Endothelial cell of umbilical vein (primary cell): ENCODE measurements around the gene TMEM95. TPM values are rescaled to one million over a fixed set of nuclear protein-coding genes. Genes with fewer than 3 reads are reported as not detected.

Experiments used
- BruUV-seq: library from RNA; stranded (reverse); fragments of 400-500 nt; replicated peaks from 2 replicates; lab custom pipeline; 2021; lab: Mats Ljungman, UMichigan
- CTCF ChIA-PET: fragments of 300-600, 350-600 bp; sonication (Branson Sonifier 250); formaldehyde crosslinking; loops from one replicate; lab custom pipeline; 2021; ENCODE audit warnings: antibody characterized with exemption, inconsistent platforms; lab: Charles Lee
- POLR2A ChIA-PET: fragments of 300-600, 350-600 bp; sonication (Branson Sonifier 250); formaldehyde crosslinking; loops from one replicate; lab custom pipeline; 2021; ENCODE audit warnings: antibody characterized with exemption, inconsistent platforms; lab: Charles Lee
- DNase-seq: peaks from one replicate; pipeline ENCODE4 v3.0.0-alpha.2; 2011; ENCODE audit warnings: low read depth, low spot score
- FAIRE-seq: peaks from 2 replicates; lab custom pipeline; 2011; peaks lifted over from hg19 to GRCh38; lab: Jason Lieb, UNC
- H2AFZ ChIP-seq: 2 replicates; pipeline ENCODE4 v1.6.0; 2012; ENCODE audit warnings: low read depth, low read length, control low read depth, inconsistent platforms
- H3K27ac ChIP-seq: 2 replicates; pipeline ENCODE4 v1.5.1; 2011; ENCODE audit warnings: low read depth, mild to moderate bottlenecking, control low read depth, low read length, moderate library complexity; ENCODE audit not compliant: insufficient read depth
- H3K27me3 ChIP-seq, 2 experiments: 2 replicates each; pipeline versions ENCODE4 v1.6.0 to v1.6.1; 2011; ENCODE audit warnings: low read length in 2 of 2, mixed read lengths in 1 of 2; ENCODE audit not compliant: control insufficient read depth in 2 of 2, insufficient read depth in 2 of 2
- H3K36me3 ChIP-seq, 2 experiments: 2 replicates in 1 of 2; 3 replicates in 1 of 2; pipeline ENCODE4 v1.5.1; 2011; ENCODE audit warnings: low read length in 2 of 2, mild to moderate bottlenecking in 1 of 2, moderate library complexity in 1 of 2; ENCODE audit not compliant: control insufficient read depth in 2 of 2, insufficient read depth in 2 of 2; ENCODE audit errors: extremely low read depth in 1 of 2
- H3K4me1 ChIP-seq: 3 replicates; pipeline ENCODE4 v1.5.1; 2011; ENCODE audit warnings: mild to moderate bottlenecking, low read length; ENCODE audit not compliant: control insufficient read depth, insufficient read depth; ENCODE audit errors: extremely low read depth
- H3K4me2 ChIP-seq: 2 replicates; pipeline ENCODE4 v1.6.1; 2011; ENCODE audit warnings: low read length, control low read depth, mixed read lengths; ENCODE audit not compliant: insufficient read depth
- H3K4me3 ChIP-seq, 3 experiments: fragments of 200-600 bp in 1 of 3; sonication (generic), shearing (Covaris generic) in 1 of 3; replicated peaks in 1 of 3; 2 replicates each; pipeline ENCODE4 v1.5.1; 2011 to 2016; ENCODE audit warnings: control low read depth in 3 of 3, low read length in 3 of 3, mild to moderate bottlenecking in 2 of 3, inconsistent platforms in 1 of 3, low read depth in 1 of 3, moderate library complexity in 1 of 3; ENCODE audit not compliant: insufficient read depth in 1 of 3
- H3K79me2 ChIP-seq: 2 replicates; pipeline ENCODE4 v1.6.0; 2012; ENCODE audit warnings: low read length, inconsistent platforms; ENCODE audit not compliant: control insufficient read depth, insufficient read depth
- H3K9ac ChIP-seq: replicated peaks from 2 replicates; pipeline ENCODE3; 2011; ENCODE audit warnings: low read length, control low read depth; ENCODE audit not compliant: insufficient read depth; ENCODE audit errors: extremely low read depth
- H3K9me1 ChIP-seq: replicated peaks from 3 replicates; pipeline ENCODE4 v1.6.0; 2011; ENCODE audit warnings: mild to moderate bottlenecking, low read length; ENCODE audit not compliant: control insufficient read depth, insufficient read depth; ENCODE audit errors: extremely low read depth
- H3K9me3 ChIP-seq: replicated peaks from 2 replicates; pipeline ENCODE4 v1.5.1; 2012; ENCODE audit warnings: low read length, inconsistent platforms; ENCODE audit not compliant: control insufficient read depth, insufficient read depth
- H4K20me1 ChIP-seq: replicated peaks from 2 replicates; pipeline ENCODE3; 2011; ENCODE audit warnings: mild to moderate bottlenecking, low read length; ENCODE audit not compliant: control insufficient read depth, insufficient read depth; ENCODE audit errors: extremely low read depth
- EZH2 ChIP-seq: IDR thresholded peaks from 2 replicates; pipeline ENCODE4 v1.6.1; 2012; ENCODE audit warnings: borderline replicate concordance, low read depth, mild to moderate bottlenecking, moderate library complexity, low read length, inconsistent platforms; ENCODE audit not compliant: severe bottlenecking
- FOS ChIP-seq: IDR thresholded peaks from 2 replicates; pipeline ENCODE4 v1.6.1; 2011; ENCODE audit warnings: mild to moderate bottlenecking, low read length, moderate library complexity, borderline replicate concordance; ENCODE audit not compliant: insufficient read depth
- GATA2 ChIP-seq: IDR thresholded peaks from 2 replicates; pipeline ENCODE4 v1.7.0; 2011; ENCODE audit warnings: low read depth, mild to moderate bottlenecking, moderate library complexity, mixed read lengths, low read length; ENCODE audit not compliant: insufficient read length, insufficient read depth
- JUN ChIP-seq: IDR thresholded peaks from 2 replicates; pipeline ENCODE4 v1.6.1; 2011; ENCODE audit warnings: borderline replicate concordance, low read depth; ENCODE audit not compliant: insufficient read length, insufficient read depth
- MYC ChIP-seq: IDR thresholded peaks from one replicate; pipeline ENCODE4 v1.6.1; 2011; ENCODE audit warnings: mild to moderate bottlenecking, low read depth, low read length
- POLR2A ChIP-seq: IDR thresholded peaks from 2 replicates; pipeline ENCODE4 v1.6.1; 2012; ENCODE audit warnings: low read depth, mild to moderate bottlenecking, control low read depth, low read length
- POLR2AphosphoS5 ChIP-seq: IDR thresholded peaks from 2 replicates; pipeline ENCODE4 v1.6.1; 2012; ENCODE audit warnings: low read depth, mild to moderate bottlenecking, control low read depth, low read length, moderate library complexity; ENCODE audit not compliant: insufficient read depth
- dilution Hi-C: fragments of 300-500 bp; cut with MboI; formaldehyde crosslinking; loops from one replicate; pipeline ENCODE4 v1.15.0; 2019; ENCODE audit warnings: low sequenced_read_pairs; ENCODE audit not compliant: extremely low pct_ligation_motif_present
- intact Hi-C: fragments of 100-400 bp; cut with micrococcal nuclease; formaldehyde crosslinking; loops from one replicate; pipeline ENCODE4 v1.10.0; 2022
- polyA plus RNA-seq, 4 experiments: library from polyadenylated mRNA; depleted of rRNA in 3 of 4; stranded (reverse) in 3 of 4; unstranded in 1 of 4; fragments of >200 nt; gene quantifications; 2 replicates each; pipeline versions ENCODE4 v1.2.1 to v1.2.3, GENCODE V29; 2011 to 2012; ENCODE audit warnings: missing spikeins in 1 of 4
- total RNA-seq: library from RNA; stranded (reverse); gene quantifications from 2 replicates; pipeline ENCODE4 v1.2.3, GENCODE V29; 2021
- TF ChIP-seq, protein P1 (sequence below): IDR thresholded peaks from 2 replicates; pipeline ENCODE4 v1.6.1; 2011; ENCODE audit not compliant: insufficient read depth, insufficient read length

Gene TMEM95
- total and polyA plus RNA-seq, 2 donors (not counting 3 experiments of a cell fraction or from before 2014, with no cell fraction given), result not detected

DNA sequence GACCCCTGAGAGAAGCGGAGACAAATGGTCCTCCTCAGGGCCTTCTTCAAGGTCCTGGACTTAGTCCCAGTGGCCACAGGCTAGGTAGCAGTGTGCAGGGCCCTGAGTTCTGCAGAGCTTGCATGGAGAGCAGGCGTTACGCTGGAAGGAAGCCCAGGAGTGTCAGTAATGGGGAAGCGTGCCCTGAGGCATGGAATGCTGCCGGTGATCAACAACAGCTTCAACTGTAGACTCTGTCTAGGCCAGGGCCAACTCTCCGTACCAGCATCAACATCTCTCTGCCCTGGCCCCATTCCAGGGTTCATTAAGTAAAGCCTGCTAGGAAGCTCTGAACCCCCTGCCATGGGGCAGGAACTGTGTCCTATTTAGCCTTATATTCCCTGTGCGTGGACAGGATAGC lies 25.4 kb downstream of the TMEM95 start:
- intact Hi-C loops (no loop called here), dilution Hi-C loops (no loop called here)
- Histone ChIP-seq H3K36me3 (no peaks in the 10 kb centered on the region), H4K20me1 (no peaks in the 10 kb centered on the region), H3K4me2 (no peak overlapping the region), H3K9ac (no peak overlapping the region), H3K79me2 (no peaks in the 10 kb centered on the region), H3K27me3 (peaks cover 25 to 33% of the 10 kb centered on the region in 2 experiments), H3K4me1 (peaks cover 5% of the 10 kb centered on the region), H3K9me1 (no peaks in the 10 kb centered on the region), H3K9me3 (no peaks in the 10 kb centered on the region), H3K27ac (no peak overlapping the region), H3K4me3 (no peak overlapping the region), H2AFZ (no peak overlapping the region)
- ChIA-PET CTCF (interaction anchor here (1.0 to 3.0 kb wide), 3 partner anchors 23 to 180 kb away, joined by 4 to 14 read pairs (median 4); partner anchors contain the start of genes TMEM256 and TMEM95), POLR2A (no interaction called here)
- DNase-seq, result no peak
- no TSS peak for BruUV-seq
- TF ChIP-seq MYC, result no peak
- TF ChIP-seq JUN, result no peak
- no peak for TF ChIP-seq EZH2
- no peak for TF ChIP-seq FOS
- TF ChIP-seq POLR2A, result no peak
- TF ChIP-seq POLR2AphosphoS5, result no peak
- no peak for FAIRE-seq

GRCh38 chr17:7380855-7381683 lies 26.1 kb downstream of the TMEM95 start, which contains the start of gene TNK1:
TSS of gene TNK1 (plus strand) at chr17:7381089. CDS start at chr17:7382927, 1,838 bp downstream.
- H3K27me3 ChIP-seq, result peaks cover 25 to 33% of the 10 kb centered on the region in 2 experiments
- H3K4me3 ChIP-seq, result no peak within 1 kb of the TSS
- ChIA-PET POLR2A (no interaction called here), CTCF (interaction anchor here (1.0 to 3.0 kb wide), 3 partner anchors 22 to 179 kb away, joined by 4 to 14 read pairs (median 4); partner anchors contain the start of genes TMEM256 and TMEM95)
- no peak for DNase-seq
- peaks cover 5% of the 10 kb centered on the region for H3K4me1 ChIP-seq
- no peaks in the 10 kb centered on the region for H3K36me3 ChIP-seq
- TF ChIP-seq EZH2 (peak; percentile 84), POLR2A (no peak), GATA2 (no peak)
- TF ChIP-seq, protein P1, sequence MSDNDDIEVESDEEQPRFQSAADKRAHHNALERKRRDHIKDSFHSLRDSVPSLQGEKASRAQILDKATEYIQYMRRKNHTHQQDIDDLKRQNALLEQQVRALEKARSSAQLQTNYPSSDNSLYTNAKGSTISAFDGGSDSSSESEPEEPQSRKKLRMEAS, result no peak
- no peak within 1 kb of the TSS for H3K27ac ChIP-seq
- intact Hi-C loops (no loop called here), dilution Hi-C loops (no loop called here)
- H4K20me1 ChIP-seq, result no peaks in the 10 kb centered on the region
- H2AFZ ChIP-seq, result no peak within 1 kb of the TSS
- H3K4me2 ChIP-seq, result no peak within 1 kb of the TSS
- no peaks in the 10 kb centered on the region for H3K9me3 ChIP-seq
- FAIRE-seq, result no peak
- BruUV-seq, result no TSS peak
- no peak within 1 kb of the TSS for H3K9ac ChIP-seq
- no peaks in the 10 kb centered on the region for H3K9me1 ChIP-seq
- H3K79me2 ChIP-seq, result no peaks in the 10 kb centered on the region
